Measurements from ENCODE around the gene HSBP1. TPM values are rescaled to one million over a fixed set of nuclear protein-coding genes. Genes with fewer than 3 reads are reported as not detected.

HSBP1 gene
- total and polyA plus RNA-seq, 3 experiments from 2014 or later, result 28.5 to 89.4 (median 84.5) TPM

GRCh38 chr16:83774066-83774465 is 33.7 kb upstream of the HSBP1 start:
- no peaks in the 10 kb centered on the region for H3K4me1 Mint-ChIP-seq
- CTCF ChIA-PET, result no interaction called here
- POLR2A ChIA-PET, result no interaction called here

GRCh38 chr16:83776944-83777343 is 30.8 kb upstream of the HSBP1 start:
- H3K36me3 Mint-ChIP-seq, result no peaks in the 10 kb centered on the region
- POLR2A ChIA-PET, result no interaction called here
- H3K4me1 Mint-ChIP-seq, result no peaks in the 10 kb centered on the region
- no peak overlapping the region for H3K27ac ChIP-seq (ENCODE audit: low read depth, low read length)
- H3K27me3 Mint-ChIP-seq, result peaks cover 3 to 20% of the 10 kb centered on the region in 2 donors
- DNase-seq, result no peak
- no peaks in the 10 kb centered on the region for H3K36me3 ChIP-seq (ENCODE audit: insufficient read depth, low read length)
- H3K9me3 Mint-ChIP-seq, result no peaks in the 10 kb centered on the region
- no peak overlapping the region for H3K4me3 Mint-ChIP-seq
- no peaks in the 10 kb centered on the region for H3K9me3 ChIP-seq (ENCODE audit: low read length)
- no peak overlapping the region for H3K4me3 ChIP-seq (ENCODE audit: low read length)
- H3K27me3 ChIP-seq (ENCODE audit: insufficient read depth, low read length, poor library complexity, severe bottlenecking), result no peaks in the 10 kb centered on the region
- CTCF ChIA-PET, result no interaction called here
- H3K27ac Mint-ChIP-seq, result no peak overlapping the region
- H3K4me1 ChIP-seq (ENCODE audit: insufficient read depth, low read length), result no peaks in the 10 kb centered on the region

More at GRCh38 chr16:83774066-83774465, 33.7 kb upstream of the HSBP1 start:
- no peak overlapping the region for H3K4me3 Mint-ChIP-seq
- H3K36me3 ChIP-seq (ENCODE audit: insufficient read depth, low read length), result no peaks in the 10 kb centered on the region
- H3K4me1 ChIP-seq (ENCODE audit: insufficient read depth, low read length), result no peaks in the 10 kb centered on the region
- H3K9me3 Mint-ChIP-seq, result no peaks in the 10 kb centered on the region
- peaks cover 3 to 23% of the 10 kb centered on the region in 2 donors for H3K27me3 Mint-ChIP-seq
- no peak for DNase-seq
- H3K36me3 Mint-ChIP-seq, result no peaks in the 10 kb centered on the region
- no peaks in the 10 kb centered on the region for H3K9me3 ChIP-seq (ENCODE audit: low read length)
- H3K27ac Mint-ChIP-seq, result no peak overlapping the region
- no peaks in the 10 kb centered on the region for H3K27me3 ChIP-seq (ENCODE audit: insufficient read depth, low read length, poor library complexity, severe bottlenecking)
- H3K27ac ChIP-seq (ENCODE audit: low read depth, low read length), result no peak overlapping the region
- H3K4me3 ChIP-seq (ENCODE audit: low read length), result no peak overlapping the region

- H3K27ac Mint-ChIP-seq, result no peak overlapping the region
- H3K4me1 ChIP-seq (ENCODE audit: insufficient read depth, low read length), result no peaks in the 10 kb centered on the region
- peaks cover 5 to 26% of the 10 kb centered on the region in 2 donors for H3K27me3 Mint-ChIP-seq
- no peak overlapping the region for H3K27ac ChIP-seq (ENCODE audit: low read depth, low read length)
- H3K36me3 Mint-ChIP-seq, result no peaks in the 10 kb centered on the region
- CTCF ChIA-PET, result no interaction called here
- H3K4me3 Mint-ChIP-seq, result no peak overlapping the region
- no peak overlapping the region for H3K4me3 ChIP-seq (ENCODE audit: low read length)
- POLR2A ChIA-PET, result no interaction called here
- no peaks in the 10 kb centered on the region for H3K27me3 ChIP-seq (ENCODE audit: insufficient read depth, low read length, poor library complexity, severe bottlenecking)
- DNase-seq, result no peak
- no peaks in the 10 kb centered on the region for H3K9me3 Mint-ChIP-seq
- H3K9me3 ChIP-seq (ENCODE audit: low read length), result no peaks in the 10 kb centered on the region
- no peaks in the 10 kb centered on the region for H3K36me3 ChIP-seq (ENCODE audit: insufficient read depth, low read length)
- no peaks in the 10 kb centered on the region for H3K4me1 Mint-ChIP-seq
Observed at GRCh38 chr16:83779886-83780285, 27.9 kb upstream of the HSBP1 start.

GRCh38 chr16:83785455-83785854 is 22.3 kb upstream of the HSBP1 start:
- Mint-ChIP-seq H3K4me1 (no peaks in the 10 kb centered on the region), H3K9me3 (peaks cover 0 to 4% (median 0%) of the 10 kb centered on the region in 5 donors), H3K27me3 (peaks cover 12 to 14% of the 10 kb centered on the region in 2 donors), H3K27ac (no peak overlapping the region), H3K36me3 (no peaks in the 10 kb centered on the region), H3K4me3 (no peak overlapping the region)
- Histone ChIP-seq H3K27me3 (ENCODE audit: insufficient read depth, low read length, poor library complexity, severe bottlenecking) (no peaks in the 10 kb centered on the region), H3K4me1 (ENCODE audit: insufficient read depth, low read length) (no peaks in the 10 kb centered on the region), H3K36me3 (ENCODE audit: insufficient read depth, low read length) (no peaks in the 10 kb centered on the region), H3K27ac (ENCODE audit: low read depth, low read length) (no peak overlapping the region), H3K9me3 (ENCODE audit: low read length) (no peaks in the 10 kb centered on the region), H3K4me3 (ENCODE audit: low read length) (no peak overlapping the region)
- ChIA-PET CTCF (no interaction called here), POLR2A (no interaction called here)
- no peak for DNase-seq

- Histone ChIP-seq H3K36me3 (ENCODE audit: insufficient read depth, low read length) (no peaks in the 10 kb centered on the region), H3K9me3 (ENCODE audit: low read length) (no peaks in the 10 kb centered on the region), H3K4me1 (ENCODE audit: insufficient read depth, low read length) (no peaks in the 10 kb centered on the region), H3K27ac (ENCODE audit: low read depth, low read length) (no peak overlapping the region), H3K27me3 (ENCODE audit: insufficient read depth, low read length, poor library complexity, severe bottlenecking) (no peaks in the 10 kb centered on the region), H3K4me3 (ENCODE audit: low read length) (no peak overlapping the region)
- H3K9me3 Mint-ChIP-seq, result peaks cover 0 to 4% (median 0%) of the 10 kb centered on the region in 5 donors
- peaks cover 9 to 21% of the 10 kb centered on the region in 2 donors for H3K27me3 Mint-ChIP-seq
- H3K4me1 Mint-ChIP-seq, result peaks cover 0 to 6% (median 2%) of the 10 kb centered on the region in 3 donors
- no peak for DNase-seq
- peaks cover 0 to 3% (median 2%) of the 10 kb centered on the region in 3 donors for H3K36me3 Mint-ChIP-seq
- H3K4me3 Mint-ChIP-seq, result no peak overlapping the region
- no peak overlapping the region for H3K27ac Mint-ChIP-seq
- CTCF ChIA-PET, result no interaction called here
- POLR2A ChIA-PET, result no interaction called here
Observed at GRCh38 chr16:83789642-83790401, 18.0 kb upstream of the HSBP1 start.

- peaks cover 0 to 6% (median 2%) of the 10 kb centered on the region in 3 donors for H3K4me1 Mint-ChIP-seq
- no peaks in the 10 kb centered on the region for H3K9me3 Mint-ChIP-seq
- no peak overlapping the region for H3K27ac ChIP-seq (ENCODE audit: low read depth, low read length)
- no peak for DNase-seq
- H3K9me3 ChIP-seq (ENCODE audit: low read length), result no peaks in the 10 kb centered on the region
- ChIA-PET POLR2A (no interaction called here), CTCF (no interaction called here)
- peaks cover 0 to 3% (median 2%) of the 10 kb centered on the region in 3 donors for H3K36me3 Mint-ChIP-seq
- H3K27ac Mint-ChIP-seq, result no peak overlapping the region
- no peak overlapping the region for H3K4me3 ChIP-seq (ENCODE audit: low read length)
- H3K4me3 Mint-ChIP-seq, result no peak overlapping the region
- H3K36me3 ChIP-seq (ENCODE audit: insufficient read depth, low read length), result no peaks in the 10 kb centered on the region
- H3K27me3 Mint-ChIP-seq, result peaks cover 21 to 25% of the 10 kb centered on the region in 2 donors
- no peaks in the 10 kb centered on the region for H3K27me3 ChIP-seq (ENCODE audit: insufficient read depth, low read length, poor library complexity, severe bottlenecking)
- no peaks in the 10 kb centered on the region for H3K4me1 ChIP-seq (ENCODE audit: insufficient read depth, low read length)
Observed at GRCh38 chr16:83791916-83792315, 15.9 kb upstream of the HSBP1 start.

- Mint-ChIP-seq H3K4me1 (peaks cover 0 to 6% (median 2%) of the 10 kb centered on the region in 3 donors), H3K27ac (no peak overlapping the region), H3K9me3 (no peaks in the 10 kb centered on the region), H3K36me3 (peaks cover 0 to 3% (median 2%) of the 10 kb centered on the region in 3 donors), H3K4me3 (no peak overlapping the region), H3K27me3 (peaks cover 22 to 25% of the 10 kb centered on the region in 2 donors)
- CTCF ChIA-PET, result no interaction called here
- Histone ChIP-seq H3K36me3 (ENCODE audit: insufficient read depth, low read length) (no peaks in the 10 kb centered on the region), H3K27me3 (ENCODE audit: insufficient read depth, low read length, poor library complexity, severe bottlenecking) (no peaks in the 10 kb centered on the region), H3K9me3 (ENCODE audit: low read length) (no peaks in the 10 kb centered on the region), H3K4me3 (ENCODE audit: low read length) (no peak overlapping the region), H3K4me1 (ENCODE audit: insufficient read depth, low read length) (no peaks in the 10 kb centered on the region), H3K27ac (ENCODE audit: low read depth, low read length) (no peak overlapping the region)
- POLR2A ChIA-PET, result no interaction called here
- DNase-seq, result no peak
Observed at GRCh38 chr16:83792391-83792790, 15.4 kb upstream of the HSBP1 start.

- peaks cover 0 to 3% (median 2%) of the 10 kb centered on the region in 3 donors for H3K36me3 Mint-ChIP-seq
Observed at GRCh38 chr16:83793179-83793578, 14.6 kb upstream of the HSBP1 start.

More at GRCh38 chr16:83793179-83793578, 14.6 kb upstream of the HSBP1 start:
- no peaks in the 10 kb centered on the region for H3K4me1 ChIP-seq (ENCODE audit: insufficient read depth, low read length)
- ChIA-PET CTCF (no interaction called here), POLR2A (no interaction called here)
- no peak overlapping the region for H3K27ac ChIP-seq (ENCODE audit: low read depth, low read length)
- H3K27me3 ChIP-seq (ENCODE audit: insufficient read depth, low read length, poor library complexity, severe bottlenecking), result no peaks in the 10 kb centered on the region
- no peak for DNase-seq
- Mint-ChIP-seq H3K4me3 (no peak overlapping the region), H3K27me3 (peaks cover 19 to 26% of the 10 kb centered on the region in 2 donors), H3K4me1 (peaks cover 0 to 6% (median 2%) of the 10 kb centered on the region in 3 donors), H3K27ac (no peak overlapping the region), H3K9me3 (no peaks in the 10 kb centered on the region)
- no peaks in the 10 kb centered on the region for H3K36me3 ChIP-seq (ENCODE audit: insufficient read depth, low read length)
- H3K4me3 ChIP-seq (ENCODE audit: low read length), result no peak overlapping the region
- H3K9me3 ChIP-seq (ENCODE audit: low read length), result no peaks in the 10 kb centered on the region
